ENCODE measurements around the gene STARD4. TPM values are rescaled to one million over a fixed set of nuclear protein-coding genes. Genes with fewer than 3 reads are reported as not detected.

Gene STARD4
- total RNA-seq, 2 experiments from 2014 or later, result 30.4 to 43.8 TPM

GRCh38 chr5:111472579-111472978, 39.8 kb downstream of the STARD4 start:
- no TSS peak for BruUV-seq (replicated peaks)
- TF ChIP-seq CTCF (conservative IDR thresholded peaks at IDR 0.05; ENCODE audit: low read length), result no peak
- no peak for TF ChIP-seq EZH2phosphoT487 (IDR thresholded peaks at IDR 0.05; ENCODE audit: borderline replicate concordance, low read depth, low read length)
- no peak for DNase-seq (ENCODE audit: low spot score)
- Histone ChIP-seq H3K9me2 (ENCODE audit: insufficient read depth, low read length) (no peaks in the 10 kb centered on the region), H2AFZ (ENCODE audit: low read length) (no peak overlapping the region), H3K4me2 (ENCODE audit: low read length) (no peak overlapping the region), H3K27ac (ENCODE audit: low read depth, low read length, poor library complexity, severe bottlenecking) (no peak overlapping the region), H3K4me1 (ENCODE audit: insufficient read depth, low read length, poor library complexity, severe bottlenecking) (no peaks in the 10 kb centered on the region), H3K4me3 (ENCODE audit: low read depth, low read length, poor library complexity, severe bottlenecking) (no peak overlapping the region), H4K20me1 (ENCODE audit: insufficient read depth, low read length) (no peaks in the 10 kb centered on the region), H3K9me3 (ENCODE audit: low read length) (no peaks in the 10 kb centered on the region), H3K36me3 (ENCODE audit: insufficient read depth, low read length) (no peaks in the 10 kb centered on the region), H3K79me2 (ENCODE audit: insufficient read depth, low read depth, low read length) (no peaks in the 10 kb centered on the region)
- ChIA-PET POLR2A (interaction anchor here (1.2 to 1.3 kb wide), 2 partner anchors 28 to 38 kb away, joined by 3 read pairs; no protein-coding TSS in a partner anchor), CTCF (ENCODE audit: unreplicated experiment) (no interaction called here)
- intact Hi-C loops (cut with micrococcal nuclease; ENCODE audit: unreplicated experiment), result no loop called here

GRCh38 chr5:111472096-111472495, 40.2 kb downstream of the STARD4 start:
- Histone ChIP-seq H3K27ac (ENCODE audit: low read depth, low read length, poor library complexity, severe bottlenecking) (no peak overlapping the region), H3K4me1 (ENCODE audit: insufficient read depth, low read length, poor library complexity, severe bottlenecking) (no peaks in the 10 kb centered on the region), H3K79me2 (ENCODE audit: insufficient read depth, low read depth, low read length) (no peaks in the 10 kb centered on the region), H2AFZ (ENCODE audit: low read length) (no peak overlapping the region), H3K9me3 (ENCODE audit: low read length) (no peaks in the 10 kb centered on the region), H3K4me2 (ENCODE audit: low read length) (no peak overlapping the region), H3K36me3 (ENCODE audit: insufficient read depth, low read length) (no peaks in the 10 kb centered on the region), H3K4me3 (ENCODE audit: low read depth, low read length, poor library complexity, severe bottlenecking) (no peak overlapping the region), H4K20me1 (ENCODE audit: insufficient read depth, low read length) (no peaks in the 10 kb centered on the region), H3K9me2 (ENCODE audit: insufficient read depth, low read length) (no peaks in the 10 kb centered on the region)
- BruUV-seq (replicated peaks), result no TSS peak
- POLR2A ChIA-PET, result interaction anchor here (0.6 to 1.3 kb wide), 3 partner anchors 11 to 213 kb away, joined by 3 read pairs; no protein-coding TSS in a partner anchor
- CTCF ChIA-PET (ENCODE audit: unreplicated experiment), result no interaction called here
- no peak for DNase-seq (ENCODE audit: low spot score)
- intact Hi-C loops (cut with micrococcal nuclease; ENCODE audit: unreplicated experiment), result no loop called here
- TF ChIP-seq CTCF (conservative IDR thresholded peaks at IDR 0.05; ENCODE audit: low read length), result no peak
- no peak for TF ChIP-seq EZH2phosphoT487 (IDR thresholded peaks at IDR 0.05; ENCODE audit: borderline replicate concordance, low read depth, low read length)

- Histone ChIP-seq H2AFZ (ENCODE audit: low read length) (no peak overlapping the region), H3K4me2 (ENCODE audit: low read length) (no peak overlapping the region), H3K4me1 (ENCODE audit: insufficient read depth, low read length, poor library complexity, severe bottlenecking) (no peaks in the 10 kb centered on the region), H3K4me3 (ENCODE audit: low read depth, low read length, poor library complexity, severe bottlenecking) (no peak overlapping the region), H3K9me2 (ENCODE audit: insufficient read depth, low read length) (no peaks in the 10 kb centered on the region), H3K9me3 (ENCODE audit: low read length) (no peaks in the 10 kb centered on the region), H3K27ac (ENCODE audit: low read depth, low read length, poor library complexity, severe bottlenecking) (no peak overlapping the region), H4K20me1 (ENCODE audit: insufficient read depth, low read length) (no peaks in the 10 kb centered on the region), H3K79me2 (ENCODE audit: insufficient read depth, low read depth, low read length) (no peaks in the 10 kb centered on the region), H3K36me3 (ENCODE audit: insufficient read depth, low read length) (no peaks in the 10 kb centered on the region)
- no TSS peak for BruUV-seq (replicated peaks)
- POLR2A ChIA-PET, result no interaction called here
- no peak for TF ChIP-seq EZH2phosphoT487 (IDR thresholded peaks at IDR 0.05; ENCODE audit: borderline replicate concordance, low read depth, low read length)
- no peak for TF ChIP-seq CTCF (conservative IDR thresholded peaks at IDR 0.05; ENCODE audit: low read length)
- DNase-seq (ENCODE audit: low spot score), result no peak
- CTCF ChIA-PET (ENCODE audit: unreplicated experiment), result no interaction called here
- intact Hi-C loops (cut with micrococcal nuclease; ENCODE audit: unreplicated experiment), result no loop called here
Measured at GRCh38 chr5:111469903-111470302, 42.4 kb downstream of the STARD4 start.
